ENCODE measurements around the gene CNNM2.

DNA sequence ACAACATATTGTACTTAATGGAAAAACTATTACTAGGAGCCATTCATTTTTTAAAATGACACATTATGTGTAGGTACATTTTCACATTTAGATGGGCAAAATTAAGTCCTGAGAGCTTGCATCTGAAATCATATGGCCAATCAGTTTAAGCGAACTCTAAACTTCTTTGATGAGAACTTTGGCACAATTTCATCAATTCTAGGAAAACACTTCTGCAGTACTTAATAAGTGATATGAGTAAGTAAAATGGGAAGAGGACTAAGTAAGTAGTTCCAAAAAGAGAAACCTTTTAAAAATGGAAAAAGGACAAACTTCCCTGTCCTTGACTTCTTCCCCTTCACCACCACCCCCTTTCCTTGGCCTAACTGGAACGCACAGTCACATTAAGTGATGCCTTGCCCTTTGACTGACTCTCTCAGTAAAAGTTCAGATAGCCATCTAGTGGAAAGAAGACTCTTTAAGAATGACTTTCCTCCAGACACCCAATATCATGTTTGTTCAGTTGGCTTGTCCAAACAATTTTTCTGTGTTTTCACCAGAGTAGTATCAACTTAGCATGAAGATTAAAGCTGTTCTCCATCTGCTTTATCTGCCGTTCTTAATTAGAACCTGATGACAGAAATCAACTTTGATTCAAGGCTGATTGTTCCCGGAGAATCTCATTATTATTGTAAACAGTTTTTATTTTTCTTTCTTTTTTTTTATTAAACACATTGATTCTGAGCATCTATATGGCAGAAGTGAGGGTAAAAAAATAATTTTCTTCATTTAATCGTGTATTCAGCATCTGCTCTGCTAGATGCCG is 45.1 kb downstream of the CNNM2 start:
- TF ChIP-seq CTCF (IDR thresholded peaks at IDR 0.05) (no peak), POLR2A (IDR thresholded peaks at IDR 0.05) (no peak), EP300 (IDR thresholded peaks at IDR 0.05) (no peak)
